Panc1 (cell line): ENCODE data around the gene OR5B2. TPM values are rescaled to one million over a fixed set of nuclear protein-coding genes. Genes with fewer than 3 reads are reported as not detected.

ENCODE experiments used
- ATAC-seq: fragments of 200-7000 bp; cut with Tn5 transposase; 2 replicates; pipeline ENCODE4 v1.9.1; 2020; ENCODE audit warnings: mild to moderate bottlenecking, moderate library complexity
- BruUV-seq: library from RNA; stranded (reverse); fragments of 400-500 nt; replicated peaks from 2 replicates; lab custom pipeline; 2021; lab: Mats Ljungman, UMichigan
- CTCF ChIA-PET: fragments of 300-600 bp; sonication (Branson Sonifier 250); formaldehyde crosslinking; loops from one replicate; lab custom pipeline; 2022; ENCODE audit warnings: antibody characterized with exemption; lab: Charles Lee
- POLR2A ChIA-PET: fragments of 300-600 bp; sonication (Branson Sonifier 250); formaldehyde crosslinking; loops from one replicate; lab custom pipeline; 2022; ENCODE audit warnings: antibody characterized with exemption; lab: Charles Lee
- DNase-seq: peaks from one replicate; pipeline ENCODE4 v3.0.0-alpha.2; 2010; ENCODE audit warnings: low read depth, low spot score
- H3K27ac ChIP-seq: 2 replicates; pipeline ENCODE4 v1.5.1; 2011; ENCODE audit warnings: mild to moderate bottlenecking, low read length, inconsistent platforms
- H3K27me3 ChIP-seq: fragments of 200-500 bp; sonication (Bioruptor generic); 2 replicates; pipeline ENCODE4 v1.6.0; 2014; ENCODE audit warnings: low read length, inconsistent platforms; ENCODE audit not compliant: control insufficient read depth, insufficient read depth
- H3K36me3 ChIP-seq: fragments of 200-500 bp; sonication (Bioruptor generic); 2 replicates; pipeline ENCODE4 v1.5.1; 2014; ENCODE audit warnings: inconsistent platforms, mild to moderate bottlenecking, low read length, moderate library complexity; ENCODE audit not compliant: control insufficient read depth, insufficient read depth
- H3K4me1 ChIP-seq: 2 replicates; pipeline ENCODE4 v1.5.1; 2011; ENCODE audit warnings: inconsistent platforms, mild to moderate bottlenecking, low read length, moderate library complexity; ENCODE audit not compliant: control insufficient read depth, insufficient read depth
- H3K4me3 ChIP-seq, 2 experiments: 2 replicates each; pipeline ENCODE4 v1.5.1; 2011 to 2012; ENCODE audit warnings: low read depth in 2 of 2, low read length in 2 of 2, mild to moderate bottlenecking in 2 of 2, inconsistent platforms in 1 of 2, moderate library complexity in 1 of 2
- H3K9me3 ChIP-seq: fragments of 200-500 bp; sonication (Bioruptor generic); 2 replicates; pipeline ENCODE4 v1.5.1; 2014; ENCODE audit warnings: low read depth, mild to moderate bottlenecking, inconsistent platforms, low read length, moderate library complexity; ENCODE audit not compliant: control insufficient read depth, insufficient read depth
- CTCF ChIP-seq: fragments of 450-650 bp; IDR thresholded peaks from 2 replicates; pipeline ENCODE4 v1.5.1; 2017; ENCODE audit warnings: mild to moderate bottlenecking
- POLR2AphosphoS5 ChIP-seq: IDR thresholded peaks from 2 replicates; pipeline ENCODE4 v1.6.1; 2012; ENCODE audit warnings: mild to moderate bottlenecking, low read depth, low read length, moderate library complexity
- REST ChIP-seq, 2 experiments: IDR thresholded peaks; 2 replicates each; pipeline ENCODE4 v1.6.1; 2011 to 2012; ENCODE audit warnings: low read depth in 2 of 2, control low read depth in 1 of 2, low read length in 1 of 2, mild to moderate bottlenecking in 1 of 2, moderate library complexity in 1 of 2; ENCODE audit not compliant: insufficient read depth in 1 of 2
- SIN3A ChIP-seq: IDR thresholded peaks from 2 replicates; pipeline ENCODE4 v1.6.1; 2012; ENCODE audit warnings: low read depth, mild to moderate bottlenecking, low read length, moderate library complexity, borderline replicate concordance; ENCODE audit not compliant: insufficient read depth
- TCF7L2 ChIP-seq: IDR thresholded peaks from 2 replicates; pipeline ENCODE4 v1.6.1; 2011; ENCODE audit warnings: mild to moderate bottlenecking, low read depth, low read length, inconsistent platforms
- in situ Hi-C: cut with HindIII; loops from 2 replicates; pipeline ENCODE4 v1.10.0; 2016; ENCODE audit warnings: low sequenced_read_pairs, low pct_unique_long_range_greater_than_20kb
- intact Hi-C: fragments of 100-400 bp; cut with micrococcal nuclease; formaldehyde crosslinking; loops from one replicate; pipeline ENCODE4 v1.10.0; 2022; ENCODE audit not compliant: unreplicated experiment
- total RNA-seq: library from RNA; stranded (reverse); gene quantifications from one replicate; pipeline ENCODE4 v1.2.1, GENCODE V29; 2021; ENCODE audit not compliant: unreplicated experiment

OR5B2 gene
- total RNA-seq, 1 experiment from 2014 or later, result not detected

GRCh38 chr11:58394195-58394594 is 33.7 kb downstream of the OR5B2 start:
- DNase-seq, result no peak

GRCh38 chr11:58392746-58393145 is 35.2 kb downstream of the OR5B2 start:
- Histone ChIP-seq H3K4me1 (no peaks in the 10 kb centered on the region), H3K27me3 (no peaks in the 10 kb centered on the region), H3K27ac (no peak overlapping the region), H3K4me3 (no peak overlapping the region), H3K36me3 (no peaks in the 10 kb centered on the region), H3K9me3 (no peaks in the 10 kb centered on the region)
- no TSS peak for BruUV-seq
- ChIA-PET CTCF (interaction anchor here (0.7 kb wide), 1 partner anchor 52 kb away, joined by 3 read pairs; no protein-coding TSS in a partner anchor), POLR2A (no interaction called here)
- ATAC-seq (no peak), DNase-seq (no peak)
- in situ Hi-C loops (no loop called here), intact Hi-C loops (no loop called here)
- TF ChIP-seq SIN3A, result no peak

More at GRCh38 chr11:58394195-58394594, 33.7 kb downstream of the OR5B2 start:
- intact Hi-C loops, result no loop called here
- TF ChIP-seq REST (IDR thresholded peaks at IDR 0.05; ENCODE audit: insufficient read depth in 1 of 2, low read depth in 2 of 2, low read length in 1 of 2), result no peak
- Histone ChIP-seq H3K27ac (no peak overlapping the region), H3K4me3 (no peak overlapping the region), H3K27me3 (no peaks in the 10 kb centered on the region), H3K36me3 (no peaks in the 10 kb centered on the region), H3K4me1 (no peaks in the 10 kb centered on the region), H3K9me3 (no peaks in the 10 kb centered on the region)
- CTCF ChIA-PET, result no interaction called here
- in situ Hi-C loops, result no loop called here
- no TSS peak for BruUV-seq
- POLR2A ChIA-PET, result no interaction called here
- no peak for ATAC-seq

GRCh38 chr11:58391879-58392278 is 36.0 kb downstream of the OR5B2 start:
- no peaks in the 10 kb centered on the region for H3K36me3 ChIP-seq
- DNase-seq (no peak), ATAC-seq (no peak)
- TF ChIP-seq POLR2AphosphoS5, result no peak
- no peak for TF ChIP-seq SIN3A
- TF ChIP-seq TCF7L2, result no peak
- TF ChIP-seq CTCF, result no peak
- no peak for TF ChIP-seq REST (IDR thresholded peaks at IDR 0.05; ENCODE audit: insufficient read depth in 1 of 2, low read depth in 2 of 2, low read length in 1 of 2)
- no peak overlapping the region for H3K27ac ChIP-seq
- no peaks in the 10 kb centered on the region for H3K27me3 ChIP-seq
- CTCF ChIA-PET, result no interaction called here
- in situ Hi-C loops (no loop called here), intact Hi-C loops (no loop called here)
- H3K4me1 ChIP-seq, result no peaks in the 10 kb centered on the region
- no peak overlapping the region for H3K4me3 ChIP-seq
- H3K9me3 ChIP-seq, result no peaks in the 10 kb centered on the region
- POLR2A ChIA-PET, result no interaction called here
- no TSS peak for BruUV-seq
